ENCODE measurements around the gene PPP1R15B. TPM values are rescaled to one million over a fixed set of nuclear protein-coding genes. Genes with fewer than 3 reads are reported as not detected.

The PPP1R15B gene
- total RNA-seq, 3 donors from 2014 or later: 56.7 to 60.2 (median 60.1) TPM

- ATAC-seq: no peak
- Histone ChIP-seq H3K9me3 (no peaks in the 10 kb centered on the region), H3K4me3 (no peak overlapping the region), H3K4me1 (ENCODE audit: low read depth) (peaks cover 17% of the 10 kb centered on the region), H3K36me3 (ENCODE audit: low read depth) (no peaks in the 10 kb centered on the region)
- intact Hi-C loops (cut with DNase I, micrococcal nuclease): loop anchor here (5.0 to 10.0 kb wide), 3 partner anchors 98 to 201 kb away; partner anchors contain the start of gene GOLT1A (in 1 of the 2)
- no peak for DNase-seq
- TF ChIP-seq CTCF (IDR thresholded peaks at IDR 0.05): no peak
Observed at GRCh38 chr1:204362984-204363334, 48.7 kb downstream of the PPP1R15B start.

DNA sequence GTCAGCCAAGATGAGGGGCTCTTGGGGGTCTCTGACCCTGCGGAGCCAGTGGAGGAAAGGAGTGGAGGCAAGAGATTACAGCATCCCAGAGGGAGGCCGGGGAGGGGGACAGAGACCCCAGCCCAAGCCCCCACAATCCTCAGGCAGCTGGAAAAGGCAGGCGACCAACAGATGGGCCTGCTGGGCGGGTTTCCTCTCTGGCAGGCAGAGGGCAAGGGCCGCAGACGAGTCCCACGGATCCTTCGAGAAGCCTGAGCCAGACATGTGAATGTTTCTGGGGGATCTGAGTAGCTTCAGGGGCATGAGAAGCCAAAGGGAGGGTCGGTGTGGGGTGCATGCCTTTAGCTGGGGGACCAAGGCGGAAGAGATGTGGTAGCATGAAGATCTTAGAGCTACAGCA lies 49.8 kb downstream of the PPP1R15B start:
- Histone ChIP-seq H3K9me3 (no peaks in the 10 kb centered on the region), H3K4me3 (no peak overlapping the region), H3K36me3 (ENCODE audit: low read depth) (no peaks in the 10 kb centered on the region), H3K4me1 (ENCODE audit: low read depth) (peaks cover 17% of the 10 kb centered on the region)
- no peak for ATAC-seq
- DNase-seq: no peak
- TF ChIP-seq CTCF (IDR thresholded peaks at IDR 0.05): no peak
- intact Hi-C loops (cut with DNase I, micrococcal nuclease): loop anchor here (5.0 to 10.0 kb wide), 3 partner anchors 97 to 199 kb away; partner anchors contain the start of gene GOLT1A (in 1 of the 2)

DNA sequence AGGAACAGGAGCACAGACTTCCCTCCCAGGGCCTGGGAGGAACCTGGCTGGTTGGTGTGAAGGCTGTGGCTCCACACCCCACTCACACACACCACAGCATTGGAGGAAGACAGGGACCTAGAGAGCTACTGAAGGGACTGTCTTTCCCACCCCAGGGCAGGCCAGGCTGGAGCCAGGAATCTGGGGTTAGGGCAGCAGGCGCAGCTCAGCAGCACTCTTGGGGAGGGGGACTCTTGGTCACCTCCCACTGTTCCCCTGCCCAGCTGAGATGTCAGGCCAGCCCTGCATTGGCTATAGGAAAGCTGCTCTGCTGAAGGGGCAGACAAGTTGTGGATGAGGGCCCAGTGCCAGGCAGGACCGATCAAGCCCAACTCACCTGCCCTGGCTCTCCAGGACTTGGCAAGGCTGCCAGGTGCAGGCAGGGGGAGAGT lies 50.3 kb downstream of the PPP1R15B start:
- DNase-seq (no peak), ATAC-seq (no peak)
- H3K4me3 ChIP-seq: no peak overlapping the region
- peaks cover 17% of the 10 kb centered on the region for H3K4me1 ChIP-seq (ENCODE audit: low read depth)
- no peaks in the 10 kb centered on the region for H3K36me3 ChIP-seq (ENCODE audit: low read depth)
- no peak for TF ChIP-seq CTCF (IDR thresholded peaks at IDR 0.05)
- intact Hi-C loops (cut with DNase I, micrococcal nuclease): loop anchor here (5.0 to 10.0 kb wide), 3 partner anchors 97 to 199 kb away; partner anchors contain the start of gene GOLT1A (in 1 of the 2)
- H3K9me3 ChIP-seq: no peaks in the 10 kb centered on the region

DNA sequence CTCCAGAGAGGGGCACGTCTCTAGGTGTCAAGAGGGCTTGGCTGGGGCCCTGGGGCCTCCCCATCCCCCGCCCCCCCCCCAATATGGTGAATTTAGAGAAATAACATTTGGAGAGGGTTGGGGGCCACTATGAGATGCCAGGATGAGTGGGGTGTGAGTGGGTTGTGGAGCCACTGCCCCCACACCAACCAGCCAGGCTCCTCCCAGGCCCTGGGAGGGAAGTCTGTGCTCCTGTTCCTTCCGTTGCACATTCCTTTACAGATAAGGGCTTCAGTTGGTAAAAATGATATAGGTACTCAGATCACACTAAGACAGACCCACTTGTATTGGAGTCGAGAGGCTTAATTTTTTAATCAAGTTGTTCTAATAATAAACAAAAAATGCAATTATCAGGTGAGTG lies 51.3 kb downstream of the PPP1R15B start:
- no peak overlapping the region for H3K4me3 ChIP-seq
- DNase-seq: no peak
- no peak for TF ChIP-seq CTCF (IDR thresholded peaks at IDR 0.05)
- intact Hi-C loops (cut with DNase I, micrococcal nuclease): loop anchor here (5.0 to 10.0 kb wide), 3 partner anchors 96 to 198 kb away; partner anchors contain the start of gene GOLT1A (in 1 of the 2)
- H3K4me1 ChIP-seq (ENCODE audit: low read depth): peaks cover 17% of the 10 kb centered on the region
- no peak for ATAC-seq
- no peaks in the 10 kb centered on the region for H3K36me3 ChIP-seq (ENCODE audit: low read depth)
- H3K9me3 ChIP-seq: no peaks in the 10 kb centered on the region

DNA sequence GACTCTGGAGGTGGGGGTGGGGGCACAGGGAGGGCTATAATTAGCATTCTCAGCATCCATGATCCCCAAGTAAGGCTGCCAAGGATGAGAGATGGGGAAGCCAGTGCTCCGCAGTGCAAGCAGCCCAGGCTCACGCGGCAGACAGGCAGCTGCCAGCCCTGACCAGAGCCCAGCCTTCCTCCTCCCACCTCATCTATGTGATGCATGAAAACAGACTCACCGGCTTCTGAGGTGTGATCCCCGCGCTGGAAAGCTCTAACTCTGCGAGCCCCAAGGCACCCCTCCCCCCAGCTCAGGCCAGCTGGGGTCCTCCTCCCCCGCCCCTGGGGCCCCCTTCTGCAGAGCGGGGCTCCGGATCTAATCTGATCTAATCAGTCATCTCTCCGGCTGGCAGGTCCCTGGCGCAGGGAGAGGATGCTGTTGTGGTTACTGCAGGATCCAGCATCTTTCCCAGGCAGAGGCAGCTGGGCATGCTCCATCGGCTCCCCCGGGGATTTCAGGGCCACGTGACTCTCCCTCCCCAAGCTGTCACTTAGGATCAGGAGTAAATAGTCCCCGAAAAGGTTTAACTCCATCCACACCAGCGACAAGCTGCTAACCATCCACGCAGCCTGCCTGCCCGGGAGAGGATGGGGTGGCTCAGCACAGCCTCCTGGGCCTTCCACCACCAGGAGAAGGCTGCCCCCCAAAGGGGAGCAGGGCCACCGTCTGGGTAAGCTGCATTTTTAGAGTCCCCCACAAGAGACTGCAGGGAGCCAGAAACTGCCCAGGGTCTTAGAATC lies 52.0 kb downstream of the PPP1R15B start, which contains the start of gene PLEKHA6:
PLEKHA6 (minus strand) TSS at position 456 of the 782 bp plus-strand sequence. CDS start 86,202 bp downstream, outside the sequence.
- no peak for TF ChIP-seq CTCF (IDR thresholded peaks at IDR 0.05)
- Histone ChIP-seq H3K4me1 (ENCODE audit: low read depth) (peaks cover 17% of the 10 kb centered on the region), H3K9me3 (no peaks in the 10 kb centered on the region), H3K36me3 (ENCODE audit: low read depth) (no peaks in the 10 kb centered on the region), H3K4me3 (no peak within 1 kb of the TSS)
- intact Hi-C loops (cut with DNase I, micrococcal nuclease): loop anchor here (5.0 to 10.0 kb wide), 3 partner anchors 95 to 197 kb away; partner anchors contain the start of gene GOLT1A (in 1 of the 2)
- peak in 1 of 3 donors; percentile 58 for DNase-seq
- no peak for ATAC-seq

All from mucosa of descending colon (tissue), 3 donors.